ENCODE measurements around the gene ETHE1. TPM values are rescaled to one million over a fixed set of nuclear protein-coding genes. Genes with fewer than 3 reads are reported as not detected.
A peak's percentile ranks its signal among the peaks of the same experiment; 100 is the strongest.

Gene ETHE1
- total and polyA plus RNA-seq, 2 donors from 2014 or later, result 61.3 to 81.8 TPM

DNA sequence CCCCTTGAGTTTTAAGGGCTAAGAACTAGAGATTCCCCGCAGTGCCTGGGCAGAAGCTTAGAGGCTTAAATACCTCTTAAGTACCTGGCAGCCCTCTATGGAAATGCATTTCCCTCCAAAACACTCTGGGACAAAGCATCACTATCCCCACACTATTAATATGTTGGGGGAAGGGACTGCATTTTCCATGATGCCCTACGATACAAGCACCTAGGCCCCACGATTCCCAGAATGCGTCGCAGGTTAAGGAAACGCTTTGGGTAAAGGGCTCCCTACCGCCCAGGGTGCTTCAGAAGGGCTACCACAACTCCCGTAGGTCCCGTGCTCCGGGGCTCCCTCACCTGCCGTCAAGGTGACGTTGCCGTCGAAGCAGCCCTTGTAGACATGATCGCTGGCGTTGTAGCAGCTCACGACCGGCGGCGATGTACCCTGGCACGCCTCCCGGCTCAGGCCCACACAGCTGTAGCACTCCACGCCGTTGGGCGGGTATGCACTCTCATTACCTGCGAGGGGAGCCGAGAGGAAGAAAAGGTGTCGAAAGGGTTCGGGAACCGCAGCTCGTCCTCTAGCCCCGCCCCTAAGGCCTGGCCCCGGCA, 64.1 kb downstream of the ETHE1 start:
- peak overlapping the region; percentile 11 to 72 for H3K27ac ChIP-seq (ENCODE audit: low read depth in 2 of 2, low read length in 2 of 2)
- no peak for FAIRE-seq
- peak overlapping the region; percentile 5 to 33 (median 31) for H3K9ac ChIP-seq (ENCODE audit: low read length in 3 of 3)

GRCh38 chr19:43462383-43462782, 64.6 kb downstream of the ETHE1 start:
- no peak for FAIRE-seq
- no peak overlapping the region for H3K27ac ChIP-seq (ENCODE audit: low read depth in 2 of 2, low read length in 2 of 2)
- no peak overlapping the region for H3K4me3 ChIP-seq (ENCODE audit: low read length in 3 of 3)

More for the DNA sequence above, 64.1 kb downstream of the ETHE1 start:
- no peak for DNase-seq
- no peaks in the 10 kb centered on the region for H3K36me3 ChIP-seq (ENCODE audit: control insufficient read depth in 2 of 3, insufficient read depth in 3 of 3, low read length in 3 of 3)
- peak overlapping the region; percentile 47 to 81 (median 68) for H3K4me3 ChIP-seq (ENCODE audit: low read length in 3 of 3)
- peaks cover 2% of the 10 kb centered on the region for H3K27me3 ChIP-seq (ENCODE audit: control insufficient read depth, insufficient read depth, low read length)
- intact Hi-C loops (cut with DNase I), result no loop called here
- H3K4me1 ChIP-seq (ENCODE audit: control insufficient read depth in 2 of 3, insufficient read depth in 2 of 3, low read depth in 1 of 3, low read length in 3 of 3), result peaks cover 0 to 10% (median 0%) of the 10 kb centered on the region in 3 donors
- H3K9me3 ChIP-seq (ENCODE audit: control insufficient read depth in 2 of 3, insufficient read depth in 1 of 3, low read length in 3 of 3), result no peaks in the 10 kb centered on the region
- TF ChIP-seq, protein P1, sequence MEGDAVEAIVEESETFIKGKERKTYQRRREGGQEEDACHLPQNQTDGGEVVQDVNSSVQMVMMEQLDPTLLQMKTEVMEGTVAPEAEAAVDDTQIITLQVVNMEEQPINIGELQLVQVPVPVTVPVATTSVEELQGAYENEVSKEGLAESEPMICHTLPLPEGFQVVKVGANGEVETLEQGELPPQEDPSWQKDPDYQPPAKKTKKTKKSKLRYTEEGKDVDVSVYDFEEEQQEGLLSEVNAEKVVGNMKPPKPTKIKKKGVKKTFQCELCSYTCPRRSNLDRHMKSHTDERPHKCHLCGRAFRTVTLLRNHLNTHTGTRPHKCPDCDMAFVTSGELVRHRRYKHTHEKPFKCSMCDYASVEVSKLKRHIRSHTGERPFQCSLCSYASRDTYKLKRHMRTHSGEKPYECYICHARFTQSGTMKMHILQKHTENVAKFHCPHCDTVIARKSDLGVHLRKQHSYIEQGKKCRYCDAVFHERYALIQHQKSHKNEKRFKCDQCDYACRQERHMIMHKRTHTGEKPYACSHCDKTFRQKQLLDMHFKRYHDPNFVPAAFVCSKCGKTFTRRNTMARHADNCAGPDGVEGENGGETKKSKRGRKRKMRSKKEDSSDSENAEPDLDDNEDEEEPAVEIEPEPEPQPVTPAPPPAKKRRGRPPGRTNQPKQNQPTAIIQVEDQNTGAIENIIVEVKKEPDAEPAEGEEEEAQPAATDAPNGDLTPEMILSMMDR (IDR thresholded peaks at IDR 0.05; ENCODE audit: borderline replicate concordance, extremely low read depth, insufficient read depth), result no peak

GRCh38 chr19:43461303-43461702, 65.7 kb downstream of the ETHE1 start:
- H3K27me3 ChIP-seq (ENCODE audit: control insufficient read depth, insufficient read depth, low read length), result peaks cover 2% of the 10 kb centered on the region
- DNase-seq (no peak), FAIRE-seq (no peak)
- H3K9me3 ChIP-seq (ENCODE audit: control insufficient read depth in 2 of 3, insufficient read depth in 1 of 3, low read length in 3 of 3), result no peaks in the 10 kb centered on the region
- intact Hi-C loops (cut with DNase I), result no loop called here
- H3K4me1 ChIP-seq (ENCODE audit: control insufficient read depth in 2 of 3, insufficient read depth in 2 of 3, low read depth in 1 of 3, low read length in 3 of 3), result peaks cover 0 to 10% (median 0%) of the 10 kb centered on the region in 3 donors
- H3K27ac ChIP-seq (ENCODE audit: low read depth in 2 of 2, low read length in 2 of 2), result no peak overlapping the region
- TF ChIP-seq, protein P1 (IDR thresholded peaks at IDR 0.05; ENCODE audit: borderline replicate concordance, extremely low read depth, insufficient read depth), result no peak
- no peak overlapping the region for H3K4me3 ChIP-seq (ENCODE audit: low read length in 3 of 3)
- H3K9ac ChIP-seq (ENCODE audit: low read length in 3 of 3), result no peak overlapping the region
- H3K36me3 ChIP-seq (ENCODE audit: control insufficient read depth in 2 of 3, insufficient read depth in 3 of 3, low read length in 3 of 3), result no peaks in the 10 kb centered on the region

More at GRCh38 chr19:43462383-43462782, 64.6 kb downstream of the ETHE1 start:
- intact Hi-C loops (cut with DNase I), result no loop called here
- peaks cover 2% of the 10 kb centered on the region for H3K27me3 ChIP-seq (ENCODE audit: control insufficient read depth, insufficient read depth, low read length)
- H3K4me1 ChIP-seq (ENCODE audit: control insufficient read depth in 2 of 3, insufficient read depth in 2 of 3, low read depth in 1 of 3, low read length in 3 of 3), result peaks cover 0 to 10% (median 0%) of the 10 kb centered on the region in 3 donors
- no peak for DNase-seq
- TF ChIP-seq, protein P1 (IDR thresholded peaks at IDR 0.05; ENCODE audit: borderline replicate concordance, extremely low read depth, insufficient read depth), result no peak
- H3K9ac ChIP-seq (ENCODE audit: low read length in 3 of 3), result no peak overlapping the region
- H3K9me3 ChIP-seq (ENCODE audit: control insufficient read depth in 2 of 3, insufficient read depth in 1 of 3, low read length in 3 of 3), result no peaks in the 10 kb centered on the region
- H3K36me3 ChIP-seq (ENCODE audit: control insufficient read depth in 2 of 3, insufficient read depth in 3 of 3, low read length in 3 of 3), result no peaks in the 10 kb centered on the region

Measured in kidney (tissue), 14 donors.